ENCODE results near the gene CD180. TPM values are rescaled to one million over a fixed set of nuclear protein-coding genes. Genes with fewer than 3 reads are reported as not detected.
A peak's percentile ranks its signal among the peaks of the same experiment; 100 is the strongest.

The CD180 gene
- total RNA-seq, 1 donor: not detected

DNA sequence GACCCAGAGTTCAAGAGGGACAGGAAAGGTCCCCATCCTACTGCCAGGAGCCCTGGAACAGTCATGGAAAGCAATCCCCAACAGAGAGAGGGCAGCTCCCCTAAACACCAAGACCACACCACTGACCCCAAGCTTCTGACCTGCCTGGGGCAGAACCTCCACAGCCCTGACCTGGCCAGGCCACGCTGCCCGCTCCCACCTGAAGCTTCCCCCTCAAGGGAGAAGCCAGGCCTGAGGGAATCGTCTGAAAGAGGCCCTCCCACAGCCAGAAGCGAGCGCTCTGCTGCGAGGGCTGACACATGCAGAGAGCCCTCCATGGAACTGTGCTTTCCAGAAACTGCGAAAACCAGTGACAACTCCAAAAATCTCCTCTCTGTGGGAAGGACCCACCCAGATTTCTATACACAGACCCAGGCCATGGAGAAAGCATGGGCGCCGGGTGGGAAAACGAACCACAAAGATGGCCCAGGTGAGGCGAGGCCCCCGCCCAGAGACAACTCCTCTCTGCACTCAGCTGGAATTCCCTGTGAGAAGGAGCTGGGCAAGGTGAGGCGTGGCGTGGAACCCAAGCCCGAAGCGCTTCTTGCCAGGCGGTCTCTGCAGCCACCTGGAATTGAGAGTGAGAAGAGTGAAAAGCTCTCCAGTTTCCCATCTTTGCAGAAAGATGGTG lies 31.6 kb downstream of the CD180 start:
- no peak for DNase-seq (ENCODE audit: low read depth)
- TF ChIP-seq, protein P1, sequence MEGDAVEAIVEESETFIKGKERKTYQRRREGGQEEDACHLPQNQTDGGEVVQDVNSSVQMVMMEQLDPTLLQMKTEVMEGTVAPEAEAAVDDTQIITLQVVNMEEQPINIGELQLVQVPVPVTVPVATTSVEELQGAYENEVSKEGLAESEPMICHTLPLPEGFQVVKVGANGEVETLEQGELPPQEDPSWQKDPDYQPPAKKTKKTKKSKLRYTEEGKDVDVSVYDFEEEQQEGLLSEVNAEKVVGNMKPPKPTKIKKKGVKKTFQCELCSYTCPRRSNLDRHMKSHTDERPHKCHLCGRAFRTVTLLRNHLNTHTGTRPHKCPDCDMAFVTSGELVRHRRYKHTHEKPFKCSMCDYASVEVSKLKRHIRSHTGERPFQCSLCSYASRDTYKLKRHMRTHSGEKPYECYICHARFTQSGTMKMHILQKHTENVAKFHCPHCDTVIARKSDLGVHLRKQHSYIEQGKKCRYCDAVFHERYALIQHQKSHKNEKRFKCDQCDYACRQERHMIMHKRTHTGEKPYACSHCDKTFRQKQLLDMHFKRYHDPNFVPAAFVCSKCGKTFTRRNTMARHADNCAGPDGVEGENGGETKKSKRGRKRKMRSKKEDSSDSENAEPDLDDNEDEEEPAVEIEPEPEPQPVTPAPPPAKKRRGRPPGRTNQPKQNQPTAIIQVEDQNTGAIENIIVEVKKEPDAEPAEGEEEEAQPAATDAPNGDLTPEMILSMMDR (IDR thresholded peaks at IDR 0.05; ENCODE audit: insufficient read depth, low read depth, low read length): no peak
- no peak overlapping the region for H3K4me3 ChIP-seq (ENCODE audit: low read depth, low read length)

DNA sequence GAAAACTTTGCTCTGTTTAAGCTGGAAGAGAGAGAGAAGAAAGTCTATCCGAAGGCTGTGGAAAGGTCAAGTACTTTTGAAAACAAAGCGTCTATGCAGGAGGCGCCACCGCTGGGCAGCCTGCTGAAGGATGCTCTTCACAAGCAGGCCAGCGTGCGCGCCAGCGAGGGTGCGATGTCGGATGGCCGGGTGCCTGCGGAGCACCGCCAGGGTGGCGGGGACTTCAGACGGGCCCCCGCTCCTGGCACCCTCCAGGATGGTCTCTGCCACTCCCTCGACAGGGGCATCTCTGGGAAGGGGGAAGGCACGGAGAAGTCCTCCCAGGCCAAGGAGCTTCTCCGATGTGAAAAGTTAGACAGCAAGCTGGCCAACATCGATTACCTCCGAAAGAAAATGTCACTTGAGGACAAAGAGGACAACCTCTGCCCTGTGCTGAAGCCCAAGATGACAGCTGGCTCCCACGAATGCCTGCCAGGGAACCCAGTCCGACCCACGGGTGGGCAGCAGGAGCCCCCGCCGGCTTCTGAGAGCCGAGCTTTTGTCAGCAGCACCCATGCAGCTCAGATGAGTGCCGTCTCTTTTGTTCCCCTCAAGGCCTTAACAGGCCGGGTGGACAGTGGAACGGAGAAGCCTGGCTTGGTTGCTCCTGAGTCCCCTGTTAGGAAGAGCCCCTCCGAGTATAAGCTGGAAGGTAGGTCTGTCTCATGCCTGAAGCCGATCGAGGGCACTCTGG lies 32.6 kb downstream of the CD180 start:
- TF ChIP-seq, protein P1 (IDR thresholded peaks at IDR 0.05; ENCODE audit: insufficient read depth, low read depth, low read length): no peak
- no peak for DNase-seq (ENCODE audit: low read depth)
- no peak overlapping the region for H3K4me3 ChIP-seq (ENCODE audit: low read depth, low read length)

DNA sequence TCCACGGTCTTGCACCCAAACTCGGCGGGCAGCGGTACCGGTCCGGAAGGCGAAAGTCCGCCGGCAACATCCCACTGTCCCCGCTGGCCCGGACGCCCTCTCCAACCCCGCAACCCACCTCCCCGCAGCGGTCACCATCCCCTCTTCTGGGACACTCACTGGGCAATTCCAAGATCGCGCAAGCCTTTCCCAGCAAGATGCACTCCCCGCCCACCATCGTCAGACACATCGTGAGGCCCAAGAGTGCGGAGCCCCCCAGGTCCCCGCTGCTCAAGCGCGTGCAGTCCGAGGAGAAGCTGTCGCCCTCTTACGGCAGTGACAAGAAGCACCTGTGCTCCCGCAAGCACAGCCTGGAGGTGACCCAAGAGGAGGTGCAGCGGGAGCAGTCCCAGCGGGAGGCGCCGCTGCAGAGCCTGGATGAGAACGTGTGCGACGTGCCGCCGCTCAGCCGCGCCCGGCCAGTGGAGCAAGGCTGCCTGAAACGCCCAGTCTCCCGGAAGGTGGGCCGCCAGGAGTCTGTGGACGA lies 33.3 kb downstream of the CD180 start:
- TF ChIP-seq, protein P1 (IDR thresholded peaks at IDR 0.05; ENCODE audit: insufficient read depth, low read depth, low read length): no peak
- no peak for DNase-seq (ENCODE audit: low read depth)

DNA sequence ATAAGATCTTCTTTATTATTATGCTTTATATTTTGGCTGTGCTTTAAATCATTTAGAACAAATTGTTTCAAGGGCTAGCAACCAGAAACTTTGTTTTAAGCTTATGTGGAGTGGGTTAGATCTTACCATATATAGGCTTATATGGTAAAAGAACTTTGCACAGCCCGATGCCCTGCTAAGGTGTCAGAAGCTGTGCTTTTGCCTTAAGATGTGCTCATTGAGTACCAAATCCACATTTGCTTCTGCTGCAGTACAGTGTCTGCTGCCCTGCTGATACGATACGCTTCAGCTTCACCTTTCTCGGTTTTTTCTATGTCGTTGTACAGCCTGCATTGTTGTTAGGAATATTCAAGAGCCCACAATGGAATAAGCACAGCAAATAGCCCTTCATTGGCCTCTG lies 34.8 kb downstream of the CD180 start:
- TF ChIP-seq, protein P1 (IDR thresholded peaks at IDR 0.05; ENCODE audit: insufficient read depth, low read depth, low read length): no peak
- no peak overlapping the region for H3K4me3 ChIP-seq (ENCODE audit: low read depth, low read length)
- no peak for DNase-seq (ENCODE audit: low read depth)

More for the DNA sequence above, 33.3 kb downstream of the CD180 start:
- H3K4me3 ChIP-seq (ENCODE audit: low read depth, low read length): no peak overlapping the region

DNA sequence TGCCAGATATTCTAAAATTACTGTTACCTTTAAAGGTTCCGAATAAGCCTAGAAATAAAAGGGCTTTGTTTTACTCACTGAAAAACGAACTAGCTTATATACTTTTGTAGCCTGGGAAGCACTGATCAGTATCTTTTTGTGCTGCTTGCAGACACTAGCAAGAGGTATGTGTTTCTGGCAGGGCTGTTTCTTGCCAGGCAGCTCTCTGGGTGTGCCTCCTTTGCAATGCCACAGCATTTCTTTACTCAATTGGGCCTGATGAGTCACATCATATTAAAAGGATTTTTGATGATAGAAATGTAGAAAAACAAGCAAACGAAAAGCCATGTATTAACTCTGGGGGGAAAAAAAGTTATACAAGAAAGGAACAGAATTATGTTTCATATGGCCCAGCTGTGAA lies 35.6 kb downstream of the CD180 start:
- peak; percentile 20 for DNase-seq (ENCODE audit: low read depth)
- H3K4me3 ChIP-seq (ENCODE audit: low read depth, low read length): no peak overlapping the region
- TF ChIP-seq, protein P1 (IDR thresholded peaks at IDR 0.05; ENCODE audit: insufficient read depth, low read depth, low read length): no peak

DNA sequence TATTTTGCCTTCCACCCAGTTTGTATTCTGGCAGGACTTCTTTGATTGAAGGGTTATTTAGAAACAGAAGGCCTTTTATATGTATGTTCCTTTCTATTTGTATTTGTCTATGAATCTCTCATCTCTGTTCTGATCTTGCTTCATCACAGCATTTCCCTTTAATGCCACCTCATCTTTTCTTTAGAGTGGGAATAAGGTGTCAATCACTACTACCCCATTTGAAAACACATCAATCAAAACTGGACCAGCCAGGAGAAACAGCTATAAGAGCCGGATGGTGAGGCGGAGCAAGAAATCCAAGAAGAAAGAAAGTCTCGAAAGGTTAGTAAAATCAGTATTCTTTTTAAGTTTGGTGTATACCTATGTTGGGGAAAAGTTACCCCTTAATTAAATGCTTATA lies 36.3 kb downstream of the CD180 start:
- no peak overlapping the region for H3K4me3 ChIP-seq (ENCODE audit: low read depth, low read length)
- DNase-seq (ENCODE audit: low read depth): no peak
- TF ChIP-seq, protein P1 (IDR thresholded peaks at IDR 0.05; ENCODE audit: insufficient read depth, low read depth, low read length): no peak
